ENCODE results near the gene LGR4.
"Not testable (repeated sequence)": the region's sequence is repeated elsewhere in the genome, so short reads cannot be mapped to it uniquely, and the experiment has no call there.

LGR4 gene

DNA sequence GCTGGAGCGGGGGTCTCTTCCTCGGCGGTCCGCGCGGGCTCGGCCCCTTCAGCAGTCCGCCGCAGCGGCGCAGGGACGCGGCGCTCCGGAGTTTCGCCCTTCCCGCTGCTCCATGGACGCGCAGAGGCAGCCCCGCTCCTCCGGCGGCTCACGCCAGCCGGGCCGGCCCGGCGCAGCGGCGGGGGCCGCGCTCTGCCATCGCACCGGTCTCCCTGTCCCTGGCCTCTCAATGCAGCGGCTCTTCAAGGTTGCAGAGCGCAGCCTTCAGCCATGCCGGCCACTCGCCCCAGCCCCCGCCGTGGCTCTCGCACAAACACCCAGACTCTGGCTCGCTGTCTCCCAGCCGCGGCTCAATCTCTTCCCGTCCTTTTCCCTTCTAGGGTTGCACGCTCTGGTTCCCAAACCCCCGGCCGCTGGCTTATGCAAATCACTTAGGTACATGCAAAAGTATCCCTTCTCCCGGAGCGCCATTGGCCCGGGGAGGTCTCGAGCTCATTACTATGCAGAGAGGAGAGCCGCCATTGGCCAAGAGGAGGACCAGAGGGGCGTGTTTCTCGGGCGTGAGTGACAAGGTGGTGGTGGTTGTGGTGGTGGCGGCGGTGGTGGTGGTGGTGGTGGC is at the start of gene LGR4:
LGR4 (minus strand) TSS at position 393 of the 619 bp plus-strand sequence. CDS start 488 bp downstream, outside the sequence.
- DNase-seq = peak; percentile 94

- no peak for DNase-seq
These were observed 47.6 kb upstream of the LGR4 start for GRCh38 chr11:27520226-27520625.

GRCh38 chr11:27518518-27518917 is 45.9 kb upstream of the LGR4 start:
- DNase-seq = no peak

GRCh38 chr11:27517490-27517889 is 44.9 kb upstream of the LGR4 start:
- not testable (repeated sequence) for DNase-seq

DNA sequence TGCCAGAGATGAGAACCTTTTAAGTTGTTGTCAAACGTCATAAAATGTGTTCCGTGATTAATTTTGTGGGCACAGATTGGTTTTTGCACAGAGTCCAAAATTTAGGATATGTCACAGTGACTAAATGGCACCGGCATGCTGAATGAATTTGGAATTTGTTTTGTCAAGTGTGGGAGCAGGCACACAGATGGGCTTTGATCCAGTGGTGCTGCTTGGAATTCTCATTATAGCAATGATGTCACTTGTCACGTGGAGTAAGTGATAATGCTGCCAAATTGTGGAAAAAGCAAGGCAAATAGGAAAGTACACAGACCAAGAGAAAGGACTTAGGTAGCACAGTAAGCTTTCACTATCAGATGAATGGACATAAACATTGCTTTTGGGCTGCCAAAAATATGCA is 42.0 kb upstream of the LGR4 start:
- DNase-seq = no peak

DNA sequence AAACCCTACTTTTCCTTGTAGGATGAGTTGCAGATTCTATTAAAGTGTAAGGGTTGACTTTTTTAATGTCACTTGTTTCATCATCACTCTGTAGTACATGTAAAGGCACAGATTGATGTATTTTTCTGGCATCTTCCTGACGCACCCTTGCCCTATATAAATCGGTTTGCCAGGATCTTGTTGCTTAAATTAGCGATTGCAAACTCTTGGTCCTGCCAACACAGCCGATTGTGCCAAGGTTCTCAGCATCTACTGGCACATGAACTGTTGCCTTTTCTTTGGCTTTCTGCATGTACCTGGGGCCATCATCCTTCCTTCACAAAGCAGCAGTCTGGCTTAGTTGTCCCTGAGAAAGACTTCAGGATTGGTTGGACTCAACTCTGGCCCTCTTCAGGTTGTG is 41.5 kb upstream of the LGR4 start:
- no peak for DNase-seq

GRCh38 chr11:27513389-27513788 is 40.8 kb upstream of the LGR4 start:
- no peak for DNase-seq

- DNase-seq = no peak
These were observed 39.6 kb upstream of the LGR4 start for GRCh38 chr11:27512238-27512637.

GRCh38 chr11:27509908-27510307 is 37.3 kb upstream of the LGR4 start:
- no peak for DNase-seq

- no peak for DNase-seq
These were observed 35.1 kb upstream of the LGR4 start for GRCh38 chr11:27507557-27508322.

DNA sequence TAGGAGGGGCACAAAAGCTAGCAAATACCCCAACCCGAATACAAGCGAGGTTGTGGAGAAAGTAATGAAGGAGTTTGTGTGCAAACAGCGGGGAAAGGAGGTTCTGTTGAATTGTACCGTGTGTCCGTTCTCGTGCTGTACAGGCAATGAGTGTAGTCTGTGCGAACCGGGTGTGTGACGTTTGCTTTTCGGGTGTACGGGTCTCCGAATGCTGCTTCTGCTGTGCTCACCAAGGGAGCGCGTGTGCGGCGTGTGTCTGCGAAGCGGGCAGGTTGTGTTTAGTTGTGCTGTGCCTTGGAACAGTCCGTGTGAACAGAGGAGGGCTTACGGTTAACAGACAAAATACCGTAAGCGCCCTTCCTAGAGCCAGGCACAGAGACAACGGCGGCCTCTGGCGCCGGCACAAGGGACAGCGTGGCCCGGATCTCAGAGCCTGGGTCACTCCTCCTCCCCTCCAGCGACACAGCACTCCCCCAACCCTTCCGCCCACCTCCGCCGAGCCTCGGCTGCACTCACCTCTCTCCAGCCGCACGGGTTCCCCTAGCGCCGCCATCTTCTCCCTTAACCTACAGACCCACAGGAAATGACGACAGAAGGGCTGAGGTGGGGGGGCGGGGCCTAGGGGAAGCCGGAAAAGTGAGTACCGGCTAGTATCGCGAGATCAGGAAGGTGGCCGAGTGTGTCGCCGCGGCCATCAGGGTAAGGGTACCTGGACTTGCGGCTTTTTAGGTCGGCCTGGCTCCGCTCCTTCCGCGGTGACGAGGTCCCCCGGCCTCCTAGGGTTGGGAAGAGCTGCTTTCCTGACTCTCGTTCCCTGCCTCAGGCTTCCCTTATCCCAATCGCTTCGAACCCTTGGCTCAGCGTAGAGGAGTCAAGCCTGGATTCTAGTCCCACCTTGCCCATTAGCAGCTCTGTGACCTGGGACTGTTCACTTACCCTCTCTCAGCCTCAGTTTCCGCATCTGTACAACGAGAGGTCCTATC is 33.9 kb upstream of the LGR4 start, which contains the start of gene LIN7C:
LIN7C (minus strand) TSS at position 570 of the 983 bp plus-strand sequence; CDS start at position 553, 17 bp downstream.
- peak; percentile 96 for DNase-seq

DNA sequence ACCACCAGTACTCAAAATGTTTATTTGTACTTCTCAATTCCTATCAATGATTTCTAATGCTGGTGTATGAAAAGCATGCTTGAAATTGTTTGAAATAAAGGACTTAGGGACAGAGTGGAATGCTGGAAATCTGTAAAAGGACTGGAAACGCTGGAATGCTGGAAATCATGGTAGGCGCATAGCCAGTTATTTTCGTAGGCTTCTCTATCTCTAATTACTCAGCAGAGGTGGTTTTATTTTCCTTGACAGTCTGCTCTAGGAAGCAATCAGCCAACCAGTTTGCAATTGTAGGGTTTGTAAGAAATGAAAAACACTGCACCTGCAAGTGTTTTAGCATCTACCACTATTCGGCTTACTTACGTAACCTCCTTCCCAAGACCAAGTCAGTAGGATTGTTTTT is 33.2 kb upstream of the LGR4 start:
- DNase-seq = no peak

GRCh38 chr11:27504205-27504604 is 31.6 kb upstream of the LGR4 start:
- no peak for DNase-seq

DNA sequence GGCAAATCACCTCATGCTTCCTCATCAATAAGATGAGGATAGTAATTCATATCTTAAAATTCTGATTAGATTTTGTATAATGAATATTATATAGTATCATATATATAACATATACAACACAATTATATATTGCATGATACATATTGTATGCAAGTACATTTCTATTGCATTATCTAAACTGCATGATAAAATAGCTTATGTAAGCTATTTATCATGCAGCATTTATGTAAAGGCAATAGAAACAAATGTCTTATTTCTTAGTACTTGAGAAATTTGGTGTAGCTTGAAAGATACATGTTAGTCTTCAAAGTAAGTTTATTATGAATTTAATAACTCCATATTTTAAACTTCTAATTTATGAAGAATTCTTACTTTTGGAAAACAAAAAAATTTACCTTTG is 28.5 kb upstream of the LGR4 start:
- DNase-seq = no peak

- DNase-seq = no peak
These were observed 25.3 kb upstream of the LGR4 start for GRCh38 chr11:27497911-27498310.

- no peak for DNase-seq
These were observed 24.8 kb upstream of the LGR4 start for GRCh38 chr11:27497284-27497866.

DNA sequence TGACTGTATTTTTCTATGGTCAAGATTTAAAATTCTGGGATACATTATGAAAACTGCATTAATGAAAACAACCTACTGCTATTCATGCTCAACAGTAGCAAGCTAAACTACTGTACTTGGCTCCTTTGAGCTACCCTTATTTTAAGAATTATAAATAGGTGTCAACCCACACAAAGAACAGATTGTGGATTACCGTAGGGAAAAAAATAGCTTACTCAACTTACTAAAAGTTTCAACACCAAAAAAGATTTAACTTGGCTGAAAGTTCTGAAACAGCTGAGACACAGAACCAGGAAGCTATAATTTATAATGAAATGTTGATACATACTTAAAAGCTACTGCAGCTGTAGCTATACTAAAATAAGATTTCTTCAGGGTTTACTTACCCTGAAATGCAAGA is 23.9 kb upstream of the LGR4 start:
- DNase-seq = no peak

GRCh38 chr11:27495710-27496300 is 23.2 kb upstream of the LGR4 start:
- no peak for DNase-seq

DNA sequence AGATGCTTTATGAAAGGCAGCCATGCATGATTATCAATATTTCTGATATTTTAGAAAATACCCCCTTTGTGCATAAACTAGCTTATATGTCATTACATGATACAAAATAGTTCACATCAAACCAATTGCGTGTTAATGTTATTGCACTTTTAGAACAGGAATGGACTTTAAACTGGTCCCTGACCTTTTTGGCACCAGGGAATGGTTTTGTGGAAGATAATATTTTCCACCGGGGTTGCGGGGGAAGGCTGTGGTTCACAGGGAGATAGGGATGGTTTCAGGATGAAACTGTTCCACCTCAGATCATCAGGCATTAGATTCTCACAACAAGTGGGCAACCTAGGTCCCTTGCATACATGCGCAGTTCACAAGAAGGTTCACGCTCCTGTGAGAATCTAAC is 16.5 kb upstream of the LGR4 start:
- no peak for DNase-seq

GRCh38 chr11:27487706-27488105 is 15.1 kb upstream of the LGR4 start:
- DNase-seq = no peak

DNA sequence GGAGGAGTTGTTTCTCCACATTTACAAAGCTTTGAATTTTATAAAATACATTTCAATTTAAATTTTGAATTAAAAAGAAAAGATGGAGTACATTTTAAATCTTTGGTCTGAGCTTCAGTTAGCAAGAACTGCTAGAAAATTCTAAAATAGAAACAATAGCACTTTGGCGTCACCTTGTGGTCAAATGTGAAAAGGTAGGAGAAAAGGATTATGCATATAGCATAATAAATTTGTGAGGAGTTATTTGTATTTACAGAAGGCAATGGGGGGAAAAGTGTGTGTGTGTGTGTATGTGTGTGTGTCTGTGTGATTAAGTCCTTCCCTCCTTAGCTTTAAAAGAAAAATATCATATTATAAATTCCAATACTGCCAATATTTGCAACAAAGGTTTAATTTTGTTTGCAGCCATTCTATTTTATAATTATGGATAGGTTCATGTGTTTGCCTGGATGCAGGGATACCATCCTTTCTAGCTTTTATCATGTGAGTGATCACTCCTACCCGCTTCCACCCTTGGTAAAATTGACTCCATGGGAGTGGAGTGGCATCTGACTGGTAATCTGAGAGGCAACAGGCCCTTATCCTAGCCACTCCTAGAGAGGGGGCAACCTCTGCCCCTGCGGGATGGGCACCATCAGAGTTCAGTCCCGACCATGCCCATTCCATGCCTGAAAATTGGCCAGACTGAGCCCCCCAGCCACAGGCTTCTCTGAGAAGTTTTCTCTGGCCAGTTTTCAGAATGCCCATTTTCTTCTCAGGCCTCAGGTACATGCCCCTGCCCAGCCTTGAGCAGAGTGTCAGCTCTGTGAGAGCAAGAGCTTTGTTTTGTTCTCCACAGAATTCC is 13.6 kb upstream of the LGR4 start:
- DNase-seq = no peak

DNA sequence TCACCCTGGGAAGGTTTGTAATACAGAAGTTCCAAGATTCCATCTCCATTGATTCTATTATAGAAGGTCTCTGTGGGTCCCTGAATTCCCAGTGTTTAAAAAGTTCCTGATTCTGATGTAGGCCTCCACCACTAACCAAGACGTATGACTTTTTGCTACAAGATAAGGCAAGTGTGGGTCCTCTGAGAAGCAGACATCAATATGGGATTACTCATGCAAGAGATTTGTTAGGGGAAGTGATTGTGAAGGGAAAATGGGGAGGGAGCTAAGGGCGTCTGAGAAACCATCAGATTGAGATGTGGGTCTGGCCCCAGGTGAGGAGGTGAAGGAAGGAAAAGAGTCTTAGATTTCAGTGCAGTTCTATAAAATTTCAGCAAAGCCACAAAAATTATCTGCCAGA is 10.2 kb upstream of the LGR4 start:
- DNase-seq = no peak
